Measurements from ENCODE around the gene DDAH1.

The DDAH1 gene

DNA sequence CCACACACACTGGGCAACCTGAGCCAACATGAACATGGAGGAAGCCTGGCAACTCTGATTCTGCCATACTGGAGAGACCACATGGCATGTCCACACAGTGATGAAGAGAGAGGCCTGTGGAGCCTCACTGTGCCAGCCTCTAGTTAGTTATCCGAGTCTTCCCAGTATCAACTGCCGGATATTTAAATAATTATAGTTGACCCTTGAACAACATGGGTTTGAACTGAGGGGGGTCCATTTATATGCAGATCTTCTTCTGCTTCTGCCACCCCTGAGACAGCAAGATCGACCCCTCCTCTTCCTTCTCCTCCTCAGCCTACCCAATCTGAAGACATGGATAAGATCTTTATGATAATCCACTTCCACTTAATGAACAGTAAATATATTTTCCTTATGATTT is 27.8 kb downstream of the DDAH1 start:
- no peak for DNase-seq

DNA sequence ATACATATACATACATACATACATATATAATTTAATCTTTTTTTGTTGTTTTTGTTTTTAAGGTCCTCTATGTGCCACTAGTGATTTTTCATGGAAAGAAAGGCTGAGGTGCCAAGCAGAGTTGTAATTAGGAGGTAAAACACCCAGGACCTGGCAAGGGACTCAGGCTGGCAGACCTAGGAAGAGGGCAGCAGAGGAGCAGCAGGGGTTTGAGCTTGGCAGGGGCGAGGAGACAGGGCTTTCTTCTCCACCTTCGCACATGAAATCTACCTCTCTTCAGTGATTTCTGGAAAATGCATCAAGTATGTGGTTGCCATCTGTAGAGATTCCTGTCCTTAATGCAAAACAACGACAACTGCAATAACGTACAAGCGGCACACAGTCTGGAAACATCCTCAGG is 31.9 kb downstream of the DDAH1 start:
- DNase-seq: no peak

DNA sequence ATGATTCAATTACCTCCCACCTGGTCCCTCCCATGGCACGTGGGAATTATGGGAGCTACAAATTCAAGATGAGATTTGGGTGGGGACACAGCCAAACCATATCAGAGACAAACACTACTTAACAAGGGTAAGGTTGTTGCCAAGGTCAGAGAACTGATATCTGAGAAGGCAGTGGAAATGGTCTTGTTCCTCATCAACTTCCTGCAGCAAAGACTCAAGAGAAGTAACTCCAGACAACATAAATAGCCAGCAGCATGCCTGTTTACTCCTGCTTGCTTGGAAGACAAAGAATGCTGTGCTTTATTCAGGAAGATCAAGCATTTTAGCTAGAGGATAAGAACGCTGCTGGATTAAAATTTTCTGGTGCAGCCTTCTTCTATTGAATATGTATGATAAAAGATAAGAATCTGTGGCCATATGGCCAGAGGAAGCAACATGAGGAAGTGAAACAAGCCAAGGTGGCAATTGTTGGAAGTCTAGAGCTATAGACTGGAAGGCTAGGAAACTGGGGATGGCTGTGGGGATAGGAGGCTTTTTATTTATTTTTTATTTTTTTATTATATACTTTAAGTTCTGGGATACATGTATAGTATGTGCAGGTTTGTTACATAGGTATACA is 36.4 kb downstream of the DDAH1 start:
- peak; percentile 35 for DNase-seq

DNA sequence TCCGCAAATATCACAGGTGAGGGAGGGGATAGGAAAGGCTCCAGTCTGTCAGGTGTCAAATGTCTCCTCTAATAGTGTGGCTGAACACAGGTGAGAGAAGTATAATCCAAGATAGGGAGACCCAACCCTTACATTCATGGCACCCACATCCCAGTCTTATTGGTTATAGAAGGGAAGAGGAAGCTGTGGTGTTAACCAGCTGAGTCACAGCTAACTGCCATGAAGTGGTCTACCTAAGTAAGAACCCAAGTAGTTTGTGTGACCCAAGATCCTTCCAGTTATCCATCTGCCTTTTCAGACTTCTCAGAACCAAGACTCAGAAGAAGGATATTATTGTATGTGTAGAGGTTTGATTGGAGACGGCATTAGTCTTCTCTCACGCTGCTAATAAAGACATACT is 37.1 kb downstream of the DDAH1 start:
- peak; percentile 49 for DNase-seq

DNA sequence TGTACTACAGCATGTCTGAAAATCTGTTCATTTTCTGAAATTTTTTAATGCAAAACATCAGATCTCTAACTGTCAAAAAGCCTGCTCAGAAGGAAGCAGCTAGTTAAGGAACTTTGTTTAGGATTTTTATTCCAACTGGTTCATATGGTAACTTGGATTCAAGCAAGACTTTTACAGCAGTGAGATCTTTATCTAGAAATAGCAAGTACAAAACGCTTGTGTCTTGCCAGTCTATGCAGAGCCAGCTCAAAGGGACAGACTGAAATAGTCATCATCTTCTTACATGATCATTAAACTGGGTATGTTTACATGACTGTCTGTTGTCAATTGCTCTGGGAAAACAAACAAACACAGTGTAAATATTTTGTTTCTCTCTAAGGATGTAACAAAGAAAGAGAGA is 37.6 kb downstream of the DDAH1 start:
- DNase-seq: no peak

DNA sequence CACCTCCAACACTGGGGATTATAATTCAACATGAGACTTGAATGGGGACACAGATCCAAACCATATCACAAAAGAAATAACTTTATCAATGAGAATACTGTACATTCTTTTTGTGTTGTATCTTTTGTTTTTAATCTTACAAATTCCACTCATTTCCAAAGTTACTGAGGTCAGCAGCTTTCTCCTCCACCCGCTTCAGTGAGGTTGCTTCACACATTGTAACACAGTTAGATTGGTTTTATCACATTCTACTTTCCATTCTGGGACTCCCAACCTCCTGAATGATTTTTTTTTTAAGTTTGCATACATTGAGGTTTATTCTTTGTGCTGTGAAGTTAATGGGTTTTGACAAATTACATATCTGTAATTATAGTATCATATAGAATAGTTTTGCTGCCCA is 43.8 kb downstream of the DDAH1 start:
- DNase-seq: no peak

DNA sequence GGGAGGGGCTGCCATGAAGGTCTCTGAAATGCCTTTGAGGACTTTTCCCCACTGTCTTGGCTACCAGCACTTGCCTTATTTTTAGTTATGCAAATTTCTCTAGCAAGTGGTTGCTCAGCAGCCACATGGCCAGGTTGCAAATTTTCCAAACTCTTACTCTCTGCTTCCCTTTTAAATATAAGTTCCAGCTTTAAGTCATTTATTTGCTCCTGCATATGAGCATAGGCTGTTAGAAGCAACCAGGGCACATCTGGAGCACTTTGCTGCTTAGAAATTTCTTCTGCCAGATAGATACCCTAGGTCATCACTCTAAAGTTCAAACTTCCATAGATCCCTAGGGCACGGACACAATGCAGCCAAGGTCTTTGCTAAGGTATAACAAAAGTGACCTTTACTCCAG is 44.8 kb downstream of the DDAH1 start:
- DNase-seq: no peak

DNA sequence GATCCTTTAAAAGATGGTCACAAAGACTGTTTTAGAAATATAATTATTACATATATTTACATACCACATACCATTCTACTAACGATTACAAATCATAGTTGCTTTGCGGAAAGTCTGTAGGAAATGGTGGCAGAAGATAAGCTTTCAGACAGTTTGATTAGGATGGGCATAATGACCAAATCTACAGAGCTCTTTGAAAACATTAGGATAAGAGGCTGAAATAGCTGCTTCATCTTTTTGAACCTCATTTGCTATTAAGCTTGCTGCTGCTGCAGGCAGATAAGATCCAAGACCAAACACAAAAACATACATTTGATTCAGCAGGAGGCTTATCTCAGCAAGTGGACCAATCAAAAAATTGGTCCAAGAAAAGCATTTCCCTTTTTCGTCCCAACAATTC is 47.1 kb downstream of the DDAH1 start:
- DNase-seq: peak; percentile 58

DNA sequence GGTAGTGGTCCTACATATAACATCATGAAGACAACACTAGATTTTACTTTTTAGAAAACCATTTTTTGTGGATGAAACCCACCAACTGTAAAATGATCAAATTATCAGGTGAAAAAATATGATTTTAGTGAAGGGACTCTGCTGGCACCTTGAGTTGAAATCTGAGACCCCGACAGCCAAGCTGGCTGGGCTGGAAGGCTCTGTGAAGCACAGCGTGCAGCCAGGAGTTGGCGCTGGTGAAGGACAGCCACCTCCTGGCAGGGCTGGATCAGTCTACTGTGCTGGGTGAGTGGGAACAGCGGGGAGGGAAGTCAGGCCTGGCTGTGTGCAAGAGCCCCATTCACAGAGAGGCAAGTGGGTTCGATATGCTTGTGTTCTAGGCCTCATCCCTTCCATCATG is 47.9 kb downstream of the DDAH1 start:
- no peak for DNase-seq

DNA sequence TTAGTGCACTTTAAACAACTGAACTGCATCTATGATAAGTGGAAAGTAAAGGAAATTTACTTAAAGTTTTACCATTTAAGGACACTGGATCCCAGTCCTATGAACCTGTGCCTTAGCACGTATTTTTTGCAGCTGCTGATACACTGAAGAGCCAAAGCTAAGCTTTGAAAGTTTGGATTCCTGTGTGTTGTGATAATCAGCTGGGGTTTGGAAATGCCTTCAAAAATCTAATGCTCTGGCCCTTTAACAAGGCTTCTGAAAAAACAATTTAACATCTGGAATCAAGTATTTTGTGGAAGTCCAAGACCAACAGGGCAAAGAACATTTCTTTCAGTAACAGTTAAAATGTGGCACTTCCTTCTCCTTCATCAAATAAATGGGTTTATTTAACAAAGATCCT is 51.8 kb downstream of the DDAH1 start:
- DNase-seq: no peak

DNA sequence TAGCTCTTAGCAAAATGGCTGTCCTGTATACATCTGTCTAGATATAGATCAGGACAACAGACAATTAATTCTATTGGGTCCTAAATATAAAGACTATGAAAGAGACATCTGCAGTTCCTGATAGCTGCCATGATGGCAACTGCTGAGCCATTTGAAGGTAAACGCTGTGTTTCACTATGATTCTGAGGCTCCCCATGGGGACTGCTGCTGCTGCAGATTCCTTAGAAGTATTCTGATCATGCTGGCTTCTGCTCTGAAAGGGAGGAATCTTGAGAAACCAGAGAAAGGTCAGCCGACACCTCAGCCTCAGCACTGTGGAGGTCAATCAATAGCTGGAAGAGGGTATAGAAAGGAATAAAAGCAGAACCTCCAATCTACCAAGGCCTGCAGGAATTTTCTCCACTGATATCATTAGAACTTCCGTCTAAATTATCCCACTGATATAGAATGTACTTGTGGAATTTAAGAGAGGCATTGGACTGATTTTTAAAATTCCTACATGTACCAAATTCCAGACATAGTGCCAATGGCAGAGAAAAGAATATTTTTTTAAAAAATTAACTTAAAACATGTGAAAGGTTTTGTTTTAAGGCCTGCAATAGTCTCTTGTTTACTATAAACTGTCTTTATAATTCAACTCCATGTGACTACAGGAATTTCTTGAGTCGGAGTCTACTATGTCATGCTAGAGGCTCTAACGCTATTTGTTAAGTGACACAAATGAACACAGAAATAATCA is 53.2 kb downstream of the DDAH1 start:
- DNase-seq: no peak

DNA sequence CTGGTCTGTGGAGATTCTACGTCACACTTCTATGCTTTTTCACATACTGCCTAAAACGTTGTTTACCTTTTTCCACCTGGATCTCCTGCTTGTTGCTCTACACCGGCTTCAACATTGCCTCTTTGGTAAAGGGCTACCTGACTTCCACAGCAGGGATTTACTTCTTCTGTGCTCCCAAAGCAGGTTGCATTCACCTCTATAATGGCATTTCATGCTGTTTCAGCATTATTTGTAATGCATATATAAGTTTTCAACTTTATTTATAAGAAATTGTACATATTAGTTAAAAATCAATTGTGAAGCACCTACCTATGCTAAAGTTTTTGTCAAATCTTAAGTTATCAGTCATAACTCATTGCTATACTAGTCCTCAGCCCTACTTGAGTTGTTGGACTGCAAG is 55.4 kb downstream of the DDAH1 start:
- DNase-seq: no peak

DNA sequence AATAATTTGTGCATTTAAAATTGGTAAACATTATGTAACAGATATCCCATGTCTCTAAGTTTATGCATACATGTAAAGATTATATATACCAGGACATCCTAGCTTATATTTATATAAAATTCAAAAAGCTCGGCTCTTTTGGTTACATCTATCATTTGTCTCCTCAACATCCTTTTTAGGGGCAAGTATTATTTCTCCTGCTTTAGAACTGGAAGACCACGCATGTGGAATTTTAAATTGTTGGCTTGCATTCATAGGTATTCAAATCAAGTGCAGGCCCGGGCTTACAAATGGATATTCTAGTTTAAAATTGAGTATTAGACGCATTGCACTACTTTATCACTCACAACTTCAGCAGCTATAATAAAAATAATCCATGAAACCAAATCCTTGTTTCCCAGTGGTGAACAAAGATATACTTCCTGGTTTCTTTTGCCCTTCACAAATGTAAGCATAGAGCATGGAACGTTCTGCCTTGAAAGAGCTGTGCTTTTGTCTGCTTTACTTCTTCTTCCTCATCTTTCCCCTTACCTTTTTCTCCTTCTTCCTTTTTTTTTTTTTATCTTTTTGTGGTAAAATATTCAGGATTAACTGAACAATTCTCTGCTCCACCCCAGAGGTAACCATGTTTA is 57.1 kb downstream of the DDAH1 start:
- DNase-seq: no peak

DNA sequence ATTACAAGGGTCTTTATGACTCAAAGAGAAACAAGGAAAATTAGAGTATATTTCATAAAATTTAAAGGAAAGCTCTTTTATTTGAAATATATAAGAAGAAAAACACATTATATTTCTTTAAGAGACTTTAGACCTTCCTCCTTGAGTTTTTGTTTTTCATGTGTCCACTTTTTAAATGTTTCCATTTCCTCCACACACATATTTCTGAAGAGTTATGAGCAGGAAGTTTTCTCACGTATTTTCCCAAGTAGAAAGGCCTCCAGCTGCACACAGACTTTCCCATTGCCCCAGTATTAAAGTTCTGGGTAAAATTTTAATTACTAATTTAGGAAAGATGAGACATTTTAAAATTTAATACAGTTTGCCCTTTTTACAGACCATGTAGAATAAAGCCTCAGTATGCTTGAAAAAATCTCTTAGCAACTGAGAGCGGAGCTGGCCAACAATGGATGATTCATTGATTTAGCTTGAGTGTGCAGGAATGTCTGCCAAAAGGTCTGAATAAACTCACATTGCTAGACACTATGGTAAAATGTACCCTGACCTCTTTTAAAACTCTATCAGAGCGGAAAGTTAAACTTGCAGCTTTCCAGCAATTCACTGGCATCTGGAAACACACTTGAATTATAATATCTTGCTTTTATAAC is 57.9 kb downstream of the DDAH1 start:
- DNase-seq: no peak

DNA sequence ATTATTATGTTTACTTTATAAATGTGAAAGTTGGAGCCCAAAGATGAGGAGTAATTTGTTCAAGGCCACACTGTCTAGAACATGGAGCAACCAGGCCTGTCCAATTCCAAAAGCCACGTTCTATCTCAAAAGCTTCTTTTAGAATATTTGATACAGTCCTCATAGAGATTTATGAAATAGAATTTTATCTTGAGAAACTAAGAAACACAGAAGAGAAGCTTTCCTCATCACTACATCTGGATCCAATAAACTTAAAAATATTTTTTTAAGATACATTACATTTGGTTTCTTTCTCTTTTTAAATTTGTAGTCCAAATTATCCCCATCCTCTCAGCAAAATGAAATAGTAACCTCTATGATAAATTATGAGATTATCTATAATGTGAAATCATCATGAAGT is 58.9 kb downstream of the DDAH1 start:
- DNase-seq: no peak

DNA sequence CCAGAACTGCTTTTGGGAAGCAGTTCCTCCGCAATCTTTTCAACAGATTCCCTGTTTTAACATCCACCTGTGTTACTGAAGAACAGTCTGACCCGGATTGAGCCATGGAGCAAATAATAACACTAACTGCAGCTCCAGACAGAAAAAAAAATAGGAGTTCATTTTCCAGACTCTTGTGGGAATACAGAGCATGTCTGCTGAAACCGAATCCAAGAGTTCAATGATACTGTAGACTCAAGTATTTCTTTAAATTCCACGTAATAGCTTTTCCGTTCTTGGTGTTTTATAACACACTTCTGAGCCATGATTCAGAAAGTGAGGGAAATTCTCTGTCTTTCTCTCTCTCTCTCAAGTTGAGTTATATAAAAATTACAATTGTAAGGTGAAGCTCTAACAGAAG is 60.6 kb downstream of the DDAH1 start:
- DNase-seq: no peak

DNA sequence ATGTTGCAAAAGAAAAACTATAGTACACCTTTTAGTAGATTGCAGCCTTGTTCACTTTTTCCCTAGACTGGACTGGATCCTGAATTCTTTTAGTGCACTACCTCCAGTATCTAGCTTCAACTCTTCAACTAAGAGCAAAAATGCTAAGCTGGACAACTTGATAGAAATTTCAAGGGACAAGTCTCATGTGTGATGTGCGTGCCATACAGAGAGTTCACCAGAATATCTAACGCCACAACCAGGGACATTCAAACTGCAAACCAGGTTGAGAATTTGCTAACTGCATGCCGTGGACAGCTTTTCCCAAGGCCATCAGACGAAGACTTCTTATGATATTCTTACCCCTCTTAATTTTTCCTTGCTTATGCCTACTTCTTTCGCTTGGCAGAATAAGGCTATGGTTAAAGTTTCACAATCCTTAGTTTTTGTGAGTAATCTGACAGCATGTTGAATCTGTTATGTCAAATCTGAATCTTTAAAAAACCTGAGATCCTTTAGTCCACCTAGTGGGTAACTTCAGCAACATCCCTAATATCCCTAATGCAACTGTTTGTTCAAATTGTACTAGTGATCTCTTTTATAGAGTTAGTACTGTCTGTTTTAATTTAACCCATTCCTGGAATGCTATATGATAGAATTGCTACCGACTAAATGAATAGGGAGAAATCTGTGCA is 66.4 kb downstream of the DDAH1 start:
- DNase-seq: peak; percentile 19

DNA sequence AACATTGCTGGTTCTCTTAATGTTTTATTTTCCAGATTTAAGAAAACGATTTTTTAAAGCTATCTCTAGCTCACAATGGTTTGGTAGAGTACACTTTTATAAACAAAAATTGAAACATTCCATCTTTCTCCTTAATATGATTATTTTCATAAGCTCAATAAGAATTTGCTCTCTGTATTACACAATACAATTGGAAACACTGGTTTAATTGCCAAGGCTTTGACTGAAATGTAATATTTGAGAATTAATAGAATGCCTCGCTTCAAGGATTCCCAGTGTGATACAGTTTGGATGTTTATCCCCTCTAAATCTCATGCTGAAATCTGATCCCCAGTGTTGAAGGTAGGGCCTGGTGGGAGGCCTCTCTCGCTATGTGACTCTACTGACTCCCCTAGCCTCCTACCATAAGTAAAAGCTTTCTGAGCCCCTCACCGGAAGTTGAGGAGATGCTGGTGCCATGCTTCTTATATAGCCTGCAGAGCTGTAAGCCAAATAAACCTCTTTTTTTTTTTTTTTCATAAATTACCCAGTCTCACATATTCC is 67.4 kb downstream of the DDAH1 start:
- no peak for DNase-seq

DNA sequence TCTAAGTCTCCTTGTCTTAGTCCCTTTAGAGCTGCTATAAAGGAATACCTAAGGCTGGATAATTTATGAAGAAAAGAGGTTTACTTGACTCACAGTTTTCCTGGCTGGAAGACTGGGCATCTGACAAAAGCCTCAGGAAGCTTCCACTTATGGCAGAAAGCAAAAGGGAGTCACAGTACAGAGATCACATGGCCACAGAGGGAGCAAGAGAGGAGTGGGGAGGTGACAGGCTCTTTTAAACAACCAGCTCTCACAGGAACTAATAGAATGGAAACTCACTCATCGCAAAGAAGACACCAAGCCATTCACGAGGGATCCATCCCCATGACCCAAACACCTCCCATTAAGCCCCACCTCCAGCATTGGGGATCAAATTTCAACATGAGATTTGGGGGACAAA is 68.8 kb downstream of the DDAH1 start:
- no peak for DNase-seq

DNA sequence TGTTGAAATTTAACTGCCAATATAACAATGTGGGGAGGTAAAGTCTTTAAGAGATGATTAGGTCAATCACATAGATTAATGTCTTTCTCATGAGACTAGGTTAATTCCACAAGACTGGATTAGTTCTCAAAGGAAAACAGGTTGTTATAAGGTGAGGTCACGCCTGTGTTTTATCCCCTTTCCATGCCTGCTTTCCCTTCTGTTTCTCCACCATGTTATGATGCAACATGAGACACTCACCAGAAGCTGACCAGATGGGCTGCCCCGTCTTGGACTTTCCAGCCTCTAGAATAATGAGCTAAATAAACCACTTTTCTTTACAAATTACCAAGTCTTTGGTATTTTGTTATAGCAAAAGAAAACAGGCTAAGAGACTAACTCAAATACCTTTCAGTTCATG is 70.8 kb downstream of the DDAH1 start:
- no peak for DNase-seq

DNA sequence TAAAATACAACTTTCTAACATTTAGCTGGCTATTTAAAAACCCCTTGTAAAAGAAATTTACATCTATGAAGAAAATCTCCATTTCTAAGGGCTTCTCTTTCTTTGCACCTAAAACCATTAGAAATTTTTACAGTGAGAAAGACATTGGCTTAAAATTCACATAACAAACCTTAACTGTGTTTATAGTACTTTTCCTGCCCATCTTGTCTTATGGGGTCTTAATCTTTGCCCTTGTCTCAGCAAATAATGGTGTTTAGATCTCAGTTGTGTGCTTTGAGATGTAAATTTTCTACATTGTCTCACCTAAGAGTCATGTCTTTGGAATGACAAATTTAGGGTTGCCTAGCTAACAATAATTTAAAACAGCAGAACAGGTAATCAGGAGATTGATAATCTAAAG is 71.5 kb downstream of the DDAH1 start:
- DNase-seq: no peak

DNA sequence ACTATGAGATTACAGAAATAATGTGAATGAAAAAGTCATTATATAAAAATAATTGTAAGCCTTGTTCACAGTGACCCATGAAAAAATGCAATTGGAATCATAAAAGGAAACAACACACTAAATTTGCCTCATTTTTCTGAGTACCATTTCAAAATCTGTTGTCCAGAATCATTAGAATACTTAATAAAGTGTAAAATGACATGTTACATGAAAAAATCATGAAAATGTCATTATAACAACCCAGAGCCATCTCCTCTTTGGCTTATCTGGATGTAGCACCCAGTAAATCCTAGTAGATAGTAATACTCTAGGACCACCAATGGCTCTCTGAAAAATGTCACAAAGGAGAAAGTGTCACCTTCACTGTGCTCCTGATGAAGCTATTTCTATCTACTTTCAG is 76.5 kb downstream of the DDAH1 start:
- no peak for DNase-seq

DNA sequence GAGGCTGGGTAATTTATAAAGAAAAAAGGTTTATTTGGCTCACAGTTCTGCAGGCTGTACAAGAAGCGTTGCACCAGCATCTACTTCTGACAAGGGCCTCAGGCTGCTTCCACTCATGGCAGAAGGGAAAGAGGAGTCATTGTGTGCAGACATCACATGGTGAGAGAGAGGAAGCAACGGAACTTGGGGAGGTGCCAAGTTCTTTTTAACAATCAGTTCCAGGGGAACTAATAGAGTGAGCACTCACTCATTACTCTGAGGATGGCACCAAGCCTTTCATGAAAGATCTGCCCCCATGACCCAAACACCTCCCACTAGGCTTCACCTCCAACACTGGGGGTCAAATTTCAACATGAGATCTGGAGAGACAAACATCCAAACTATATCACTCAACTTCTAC is 77.2 kb downstream of the DDAH1 start:
- peak; percentile 4 for DNase-seq
